ENCODE results near the gene PARD6A. TPM values are rescaled to one million over a fixed set of nuclear protein-coding genes. Genes with fewer than 3 reads are reported as not detected.

PARD6A gene
- total RNA-seq, 1 donor: 3.0 TPM

GRCh38 chr16:67659675-67660563 is 841 bp upstream of the PARD6A start, which contains the start of gene ACD:
TSS of gene ACD (minus strand) at chr16:67660260. CDS start at chr16:67660220, 40 bp downstream.
- Histone ChIP-seq H3K4me1 (ENCODE audit: insufficient read depth, low read length) (peaks cover 22% of the 10 kb centered on the region), H3K9me3 (ENCODE audit: low read depth, low read length) (no peaks in the 10 kb centered on the region), H3K27me3 (ENCODE audit: insufficient read depth, low read length) (no peaks in the 10 kb centered on the region), H3K4me3 (ENCODE audit: low read length) (peak within 1 kb of the TSS; percentile 93)

- H3K4me3 ChIP-seq (ENCODE audit: low read length): peak overlapping the region; percentile 93
These were observed 471 bp downstream of the PARD6A start for GRCh38 chr16:67661101-67661761.

GRCh38 chr16:67661886-67662652 is 1.3 kb downstream of the PARD6A start:
- Histone ChIP-seq H3K9me3 (ENCODE audit: low read depth, low read length) (no peaks in the 10 kb centered on the region), H3K4me1 (ENCODE audit: insufficient read depth, low read length) (peaks cover 34% of the 10 kb centered on the region), H3K4me3 (ENCODE audit: low read length) (no peak overlapping the region), H3K27me3 (ENCODE audit: insufficient read depth, low read length) (no peaks in the 10 kb centered on the region)

More at GRCh38 chr16:67661101-67661761, 471 bp downstream of the PARD6A start:
- peaks cover 30% of the 10 kb centered on the region for H3K4me1 ChIP-seq (ENCODE audit: insufficient read depth, low read length)
- H3K27me3 ChIP-seq (ENCODE audit: insufficient read depth, low read length): no peaks in the 10 kb centered on the region
- no peaks in the 10 kb centered on the region for H3K9me3 ChIP-seq (ENCODE audit: low read depth, low read length)

DNA sequence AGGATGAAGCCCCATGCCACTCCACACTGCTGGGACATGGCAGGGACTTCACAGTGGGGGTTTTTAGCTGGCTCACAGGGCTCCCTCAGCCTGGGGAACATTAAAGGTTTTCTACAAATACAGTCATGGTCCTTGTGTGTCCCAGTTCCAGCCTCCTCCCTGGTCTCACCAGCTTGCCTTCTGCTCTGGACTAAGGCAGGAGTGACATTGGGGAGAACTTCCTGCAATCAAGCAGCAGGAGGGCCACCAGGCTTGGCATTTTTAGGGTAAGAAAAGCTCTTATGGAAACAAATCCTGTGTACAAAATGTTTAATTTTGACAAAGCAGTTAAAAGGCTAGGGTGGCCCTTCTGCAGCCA is 1.9 kb downstream of the PARD6A start:
- no peak overlapping the region for H3K4me3 ChIP-seq (ENCODE audit: low read length)
- H3K4me1 ChIP-seq (ENCODE audit: insufficient read depth, low read length): peaks cover 40% of the 10 kb centered on the region
- H3K27me3 ChIP-seq (ENCODE audit: insufficient read depth, low read length): no peaks in the 10 kb centered on the region
- no peaks in the 10 kb centered on the region for H3K9me3 ChIP-seq (ENCODE audit: low read depth, low read length)

GRCh38 chr16:67663151-67663876 is 2.6 kb downstream of the PARD6A start:
- no peaks in the 10 kb centered on the region for H3K27me3 ChIP-seq (ENCODE audit: insufficient read depth, low read length)
- no peak overlapping the region for H3K4me3 ChIP-seq (ENCODE audit: low read length)
- H3K4me1 ChIP-seq (ENCODE audit: insufficient read depth, low read length): peaks cover 46% of the 10 kb centered on the region
- H3K9me3 ChIP-seq (ENCODE audit: low read depth, low read length): no peaks in the 10 kb centered on the region

- Histone ChIP-seq H3K4me1 (ENCODE audit: insufficient read depth, low read length) (peaks cover 49% of the 10 kb centered on the region), H3K4me3 (ENCODE audit: low read length) (no peak overlapping the region), H3K9me3 (ENCODE audit: low read depth, low read length) (no peaks in the 10 kb centered on the region), H3K27me3 (ENCODE audit: insufficient read depth, low read length) (no peaks in the 10 kb centered on the region)
These were observed 3.1 kb downstream of the PARD6A start for GRCh38 chr16:67663877-67664222.

- Histone ChIP-seq H3K4me1 (ENCODE audit: insufficient read depth, low read length) (peaks cover 49% of the 10 kb centered on the region), H3K9me3 (ENCODE audit: low read depth, low read length) (no peaks in the 10 kb centered on the region), H3K27me3 (ENCODE audit: insufficient read depth, low read length) (no peaks in the 10 kb centered on the region), H3K4me3 (ENCODE audit: low read length) (no peak overlapping the region)
These were observed 3.5 kb downstream of the PARD6A start for GRCh38 chr16:67664258-67664657.

GRCh38 chr16:67664871-67665270 is 4.1 kb downstream of the PARD6A start:
- Histone ChIP-seq H3K9me3 (ENCODE audit: low read depth, low read length) (no peaks in the 10 kb centered on the region), H3K27me3 (ENCODE audit: insufficient read depth, low read length) (no peaks in the 10 kb centered on the region), H3K4me1 (ENCODE audit: insufficient read depth, low read length) (peaks cover 46% of the 10 kb centered on the region), H3K4me3 (ENCODE audit: low read length) (no peak overlapping the region)

GRCh38 chr16:67665598-67665997 is 4.8 kb downstream of the PARD6A start:
- Histone ChIP-seq H3K4me3 (ENCODE audit: low read length) (no peak overlapping the region), H3K9me3 (ENCODE audit: low read depth, low read length) (no peaks in the 10 kb centered on the region), H3K27me3 (ENCODE audit: insufficient read depth, low read length) (no peaks in the 10 kb centered on the region), H3K4me1 (ENCODE audit: insufficient read depth, low read length) (peaks cover 46% of the 10 kb centered on the region)

GRCh38 chr16:67666032-67666551 is 5.3 kb downstream of the PARD6A start:
- Histone ChIP-seq H3K27me3 (ENCODE audit: insufficient read depth, low read length) (no peaks in the 10 kb centered on the region), H3K4me3 (ENCODE audit: low read length) (peak overlapping the region; percentile 79), H3K9me3 (ENCODE audit: low read depth, low read length) (no peaks in the 10 kb centered on the region), H3K4me1 (ENCODE audit: insufficient read depth, low read length) (peaks cover 44% of the 10 kb centered on the region)

- Histone ChIP-seq H3K27me3 (ENCODE audit: insufficient read depth, low read length) (no peaks in the 10 kb centered on the region), H3K4me1 (ENCODE audit: insufficient read depth, low read length) (peaks cover 38% of the 10 kb centered on the region), H3K9me3 (ENCODE audit: low read depth, low read length) (no peaks in the 10 kb centered on the region), H3K4me3 (ENCODE audit: low read length) (peak within 1 kb of the TSS; percentile 79)
These were observed 6.0 kb downstream of the PARD6A start, which contains the start of the genes C16orf86 and ENKD1 for GRCh38 chr16:67666559-67667452. TSS of gene C16orf86 (plus strand) at chr16:67666814. CDS start at chr16:67666971, 157 bp downstream. TSS of gene ENKD1 (minus strand) at chr16:67666750. CDS start at chr16:67666442, 308 bp downstream.

DNA sequence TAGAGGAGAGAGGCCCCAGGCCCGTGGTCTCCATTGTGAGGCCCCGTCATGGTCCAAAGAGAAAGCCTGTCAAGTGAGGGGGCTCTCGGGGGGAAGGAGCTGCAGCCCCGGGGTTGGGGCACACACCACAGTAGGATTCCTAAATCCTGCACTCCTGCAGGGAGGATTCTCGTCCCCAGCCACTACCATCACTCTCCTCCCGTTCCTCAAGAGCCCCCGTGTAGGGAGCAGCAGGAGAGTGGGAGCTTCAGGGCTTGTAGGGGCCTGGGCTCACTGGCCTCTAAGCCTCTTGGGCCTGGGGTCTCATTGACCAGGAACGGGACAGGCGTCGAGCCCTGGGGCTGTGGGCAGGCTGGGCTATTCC is 6.7 kb downstream of the PARD6A start:
- H3K27me3 ChIP-seq (ENCODE audit: insufficient read depth, low read length): no peaks in the 10 kb centered on the region
- H3K4me1 ChIP-seq (ENCODE audit: insufficient read depth, low read length): peaks cover 38% of the 10 kb centered on the region
- H3K9me3 ChIP-seq (ENCODE audit: low read depth, low read length): no peaks in the 10 kb centered on the region
- H3K4me3 ChIP-seq (ENCODE audit: low read length): peak overlapping the region; percentile 79

- Histone ChIP-seq H3K9me3 (ENCODE audit: low read depth, low read length) (no peaks in the 10 kb centered on the region), H3K4me3 (ENCODE audit: low read length) (no peak overlapping the region), H3K4me1 (ENCODE audit: insufficient read depth, low read length) (peaks cover 40% of the 10 kb centered on the region), H3K27me3 (ENCODE audit: insufficient read depth, low read length) (no peaks in the 10 kb centered on the region)
These were observed 7.2 kb downstream of the PARD6A start for GRCh38 chr16:67667817-67668494.

Data from mononuclear cell (primary cell).